HCT116 (cell line): Measurements from ENCODE around the gene RIPOR2. TPM values are rescaled to one million over a fixed set of nuclear protein-coding genes. Genes with fewer than 3 reads are reported as not detected.

Experiments used
- ATAC-seq: fragments of 200-7000 bp; cut with Tn5 transposase; 2 replicates; pipeline ENCODE4 v1.9.1; 2020; ENCODE audit warnings: mild to moderate bottlenecking, moderate library complexity
- BruUV-seq: library from RNA; stranded (reverse); fragments of 400-500 nt; replicated peaks from 2 replicates; lab custom pipeline; 2021; lab: Mats Ljungman, UMichigan
- CTCF ChIA-PET: fragments of 300-600 bp; sonication (Branson Sonifier 250); formaldehyde crosslinking; loops from one replicate; lab custom pipeline; 2021; ENCODE audit warnings: antibody characterized with exemption; lab: Charles Lee
- POLR2A ChIA-PET: fragments of 300-600, 350-600 bp; sonication (Branson Sonifier 250); formaldehyde crosslinking; loops from one replicate; lab custom pipeline; 2021; ENCODE audit warnings: antibody characterized with exemption; lab: Charles Lee
- RAD21 ChIA-PET, 2 experiments: fragments of 300-600 bp; sonication (Branson Sonifier 250); formaldehyde crosslinking; loops; one replicate each; lab custom pipeline; 2023; ENCODE audit warnings: low total read pairs in 2 of 2; ENCODE audit not compliant: uncharacterized antibody in 2 of 2, unreplicated experiment in 2 of 2, low non-redundant PET in 1 of 2; lab: Charles Lee
- DNase-seq: peaks from one replicate; pipeline ENCODE4 v3.0.0-alpha.2; 2010; ENCODE audit warnings: low read depth, low spot score
- H2AFZ ChIP-seq: fragments of 200-600 bp; shearing (Covaris generic), sonication (generic); 2 replicates; pipeline ENCODE4 v1.6.1; 2017; ENCODE audit warnings: low read depth, mixed run types, mixed read lengths, antibody characterized with exemption, low read length; ENCODE audit not compliant: poor library complexity, severe bottlenecking
- H3K27ac ChIP-seq: 2 replicates; pipeline ENCODE4 v1.5.1; 2012; ENCODE audit warnings: low read depth, low read length
- H3K27me3 ChIP-seq: fragments of 200-600 bp; sonication (generic); 2 replicates; pipeline ENCODE4 v1.6.1; 2016; ENCODE audit warnings: mixed run types, low read length, mixed read lengths; ENCODE audit not compliant: insufficient read depth
- H3K36me3 ChIP-seq, 2 experiments: fragments of 200-500 bp in 1 of 2; fragments of 200-600 bp in 1 of 2; sonication (Bioruptor generic) in 1 of 2; sonication (generic) in 1 of 2; 2 replicates each; pipeline versions ENCODE4 v1.5.1 to v1.6.1; 2014 to 2016; ENCODE audit warnings: low read length in 2 of 2, inconsistent platforms in 1 of 2, mixed read lengths in 1 of 2, mixed run types in 1 of 2; ENCODE audit not compliant: insufficient read depth in 2 of 2, control insufficient read depth in 1 of 2
- H3K4me1 ChIP-seq, 2 experiments: fragments of 200-600 bp in 1 of 2; sonication (generic) in 1 of 2; 2 replicates each; pipeline versions ENCODE4 v1.5.1 to v1.6.1; 2012 to 2017; ENCODE audit warnings: low read length in 2 of 2, inconsistent platforms in 1 of 2, mild to moderate bottlenecking in 1 of 2, mixed read lengths in 1 of 2, mixed run types in 1 of 2, moderate library complexity in 1 of 2; ENCODE audit not compliant: insufficient read depth in 2 of 2, control insufficient read depth in 1 of 2
- H3K4me2 ChIP-seq: fragments of 200-600 bp; sonication (generic); 2 replicates; pipeline ENCODE4 v1.6.1; 2017; ENCODE audit warnings: mixed run types, low read length, mixed read lengths
- H3K4me3 ChIP-seq, 2 experiments: fragments of 200-600 bp in 1 of 2; sonication (generic) in 1 of 2; replicated peaks in 1 of 2; 2 replicates each; pipeline ENCODE4 v1.5.1; 2011 to 2016; ENCODE audit warnings: low read length in 2 of 2, control low read depth in 1 of 2, low read depth in 1 of 2, mild to moderate bottlenecking in 1 of 2, mixed read lengths in 1 of 2, mixed run types in 1 of 2
- H3K79me2 ChIP-seq: fragments of 200-600 bp; sonication (generic); 2 replicates; pipeline ENCODE4 v1.6.1; 2017; ENCODE audit warnings: mild to moderate bottlenecking, mixed run types, low read length, moderate library complexity, mixed read lengths; ENCODE audit not compliant: insufficient read depth
- H3K9ac ChIP-seq: fragments of 200-600 bp; sonication (generic); 2 replicates; pipeline ENCODE4 v1.6.1; 2016; ENCODE audit warnings: low read length, mixed read lengths
- H3K9me2 ChIP-seq: fragments of 200-600 bp; sonication (generic), shearing (Covaris generic); 2 replicates; pipeline ENCODE4 v1.6.1; 2017; ENCODE audit warnings: mixed run types, mild to moderate bottlenecking, moderate library complexity; ENCODE audit not compliant: insufficient read depth
- H3K9me3 ChIP-seq, 2 experiments: fragments of 200-500 bp in 1 of 2; fragments of 200-600 bp in 1 of 2; sonication (Bioruptor generic) in 1 of 2; sonication (generic) in 1 of 2; 2 replicates each; pipeline ENCODE4 v1.6.1; 2014 to 2017; ENCODE audit warnings: low read length in 2 of 2, mixed read lengths in 2 of 2, inconsistent platforms in 1 of 2, low read depth in 1 of 2, mild to moderate bottlenecking in 1 of 2, mixed run types in 1 of 2, moderate library complexity in 1 of 2; ENCODE audit not compliant: control insufficient read depth in 1 of 2, insufficient read depth in 1 of 2
- H4K20me1 ChIP-seq: fragments of 200-600 bp; sonication (generic), shearing (Covaris generic); 2 replicates; pipeline ENCODE4 v1.6.1; 2017; ENCODE audit warnings: mixed run types, mild to moderate bottlenecking, moderate library complexity; ENCODE audit not compliant: insufficient read depth
- CBX3 ChIP-seq: IDR thresholded peaks from 2 replicates; pipeline ENCODE4 v1.6.1; 2012; ENCODE audit warnings: low read depth
- POLR2A ChIP-seq: IDR thresholded peaks from 2 replicates; pipeline ENCODE4 v1.7.0; 2011; ENCODE audit warnings: borderline replicate concordance; ENCODE audit not compliant: insufficient read depth, insufficient read length; ENCODE audit errors: extremely low read depth
- SRF ChIP-seq: IDR thresholded peaks from 2 replicates; pipeline ENCODE4 v1.6.1; 2012; ENCODE audit warnings: low read depth
- YY1 ChIP-seq: IDR thresholded peaks from 2 replicates; pipeline ENCODE4 v1.6.1; 2011; ENCODE audit warnings: low read length, low read depth, moderate library complexity, mild to moderate bottlenecking; ENCODE audit not compliant: insufficient replicate concordance; ENCODE audit errors: extremely low read depth
- ZNF274 ChIP-seq: fragments of 200-500 bp; sonication (Bioruptor generic); IDR thresholded peaks from 2 replicates; pipeline ENCODE4 v1.6.1; 2014; ENCODE audit warnings: mild to moderate bottlenecking, low read depth, low read length, inconsistent platforms
- intact Hi-C: fragments of 100-400 bp; cut with micrococcal nuclease; formaldehyde crosslinking; loops from 2 replicates; pipeline ENCODE4 v1.10.0; 2022
- total RNA-seq: library from RNA; stranded (reverse); gene quantifications from one replicate; pipeline ENCODE4 v1.2.1, GENCODE V29; 2021; ENCODE audit not compliant: unreplicated experiment

The RIPOR2 gene
- total RNA-seq, 1 experiment from 2014 or later: 0.44 TPM

DNA sequence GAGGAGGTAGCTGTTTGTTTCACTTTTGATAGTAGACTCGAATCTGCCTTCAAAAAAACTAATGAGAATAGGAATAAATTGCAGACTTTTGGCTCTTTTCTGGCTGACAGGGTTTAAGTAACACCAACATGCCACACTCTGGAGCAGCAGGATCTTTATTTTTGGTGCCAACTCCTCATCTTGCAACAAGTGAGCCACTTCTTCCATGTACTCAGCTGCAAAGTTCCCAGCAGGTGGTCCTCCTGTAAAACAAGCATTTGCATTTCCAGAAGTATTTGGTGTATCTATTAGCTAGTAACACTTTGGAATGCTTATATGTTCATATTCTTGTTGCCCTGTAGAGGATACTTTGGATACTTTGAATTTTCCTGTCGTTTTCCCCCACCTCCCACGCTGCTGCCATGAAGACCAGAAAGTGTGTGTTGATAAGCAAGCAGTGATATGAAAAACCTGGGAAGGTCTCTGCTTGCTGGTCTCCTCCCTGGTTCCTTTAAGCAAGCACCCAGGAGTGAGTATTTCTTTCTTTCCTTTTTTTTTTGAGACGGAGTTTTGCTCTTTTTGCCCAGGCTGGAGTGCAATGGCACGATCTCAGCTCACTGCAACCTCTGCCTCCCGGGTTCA is 138.1 kb downstream of the RIPOR2 start:
- ChIA-PET POLR2A (no interaction called here), RAD21 (no interaction called here)
- Histone ChIP-seq H3K36me3 (no peaks in the 10 kb centered on the region), H3K4me3 (no peak overlapping the region), H2AFZ (no peak overlapping the region), H3K9me2 (no peaks in the 10 kb centered on the region), H3K4me2 (no peak overlapping the region), H3K27me3 (no peaks in the 10 kb centered on the region), H3K79me2 (no peaks in the 10 kb centered on the region), H3K9ac (no peak overlapping the region), H3K9me3 (no peaks in the 10 kb centered on the region), H3K4me1 (peaks cover 0 to 13% of the 10 kb centered on the region in 2 experiments; a peak in 2 of 4 replicates)
- intact Hi-C loops: no loop called here
- ATAC-seq: no peak
- no TSS peak for BruUV-seq
- no peak for DNase-seq
- TF ChIP-seq YY1 (no peak), ZNF274 (no peak), CBX3 (no peak)
- TF ChIP-seq, all 23 proteins: peak for 0
- CTCF ChIA-PET: no interaction called here
- no peaks in the 10 kb centered on the region for H4K20me1 ChIP-seq
- no peak overlapping the region for H3K27ac ChIP-seq

DNA sequence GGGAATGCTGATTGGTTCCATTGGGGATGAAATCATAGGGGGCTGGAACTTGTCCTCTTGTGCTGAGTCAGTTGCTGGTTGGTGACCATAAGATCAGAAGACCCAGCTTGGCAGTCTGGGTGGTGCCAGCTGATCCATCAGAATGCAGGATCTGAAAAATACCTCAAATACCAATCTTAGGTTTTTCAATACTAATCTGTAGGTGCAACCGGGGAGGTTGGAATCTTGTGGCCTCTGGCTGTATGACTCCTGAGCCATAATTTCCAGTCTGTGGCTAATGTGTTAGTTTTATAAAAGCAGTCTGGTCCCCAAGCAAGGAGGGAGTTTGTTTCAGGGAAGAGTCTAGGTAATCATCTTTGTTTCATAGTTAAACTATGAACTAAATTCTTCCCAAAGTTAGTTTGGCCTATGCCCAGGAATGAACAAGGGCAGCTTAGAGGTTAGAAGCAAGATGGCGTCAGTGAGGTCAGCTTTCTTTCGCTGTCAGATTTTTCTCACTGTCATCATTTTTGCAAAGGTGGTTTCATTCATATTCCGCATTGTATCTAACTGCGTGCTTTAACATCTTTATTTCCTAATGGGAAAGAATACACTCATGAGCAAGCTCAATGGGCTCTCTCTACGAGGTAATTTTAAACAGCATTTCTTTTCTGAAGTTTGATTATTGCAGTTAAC is 139.0 kb downstream of the RIPOR2 start:
- Histone ChIP-seq H3K4me3 (no peak overlapping the region), H3K4me1 (peaks cover 0 to 5% of the 10 kb centered on the region in 2 experiments; a peak in 1 of 4 replicates), H3K9me3 (no peaks in the 10 kb centered on the region), H3K4me2 (no peak overlapping the region), H4K20me1 (no peaks in the 10 kb centered on the region), H2AFZ (no peak overlapping the region), H3K27me3 (no peaks in the 10 kb centered on the region), H3K79me2 (no peaks in the 10 kb centered on the region), H3K9me2 (no peaks in the 10 kb centered on the region), H3K27ac (no peak overlapping the region), H3K36me3 (no peaks in the 10 kb centered on the region), H3K9ac (no peak overlapping the region)
- DNase-seq (no peak), ATAC-seq (no peak)
- TF ChIP-seq POLR2A (no peak), YY1 (no peak), SRF (no peak)
- intact Hi-C loops: no loop called here
- CTCF ChIA-PET: no interaction called here
- POLR2A ChIA-PET: no interaction called here
- no TSS peak for BruUV-seq
- RAD21 ChIA-PET: no interaction called here
